Activated naive CD4-positive, alpha-beta T cell treated with anti-CD3 and anti-CD28 coated beads, Interleukin-2, amount 10 ng/mL, durations not matched to agents 7 days and 5 days (primary cell): ENCODE data around the gene SHISAL2A.
A peak's percentile ranks its signal among the peaks of the same experiment; 100 is the strongest.

Experiments used
- CTCF ChIA-PET: fragments of 350-600 bp; sonication (Branson Sonifier 250); formaldehyde crosslinking; loops from one replicate; lab custom pipeline; 2021; ENCODE audit warnings: antibody characterized with exemption; lab: Charles Lee
- DNase-seq: peaks from one replicate; pipeline ENCODE4 v3.0.0-alpha.2; 2020
- H3K27ac Mint-ChIP-seq: one replicate; pipeline ENCODE4 v1.8.0; 2021; ENCODE audit warnings: mild to moderate bottlenecking, moderate library complexity, mixed read lengths
- H3K27me3 Mint-ChIP-seq: one replicate; pipeline ENCODE4 v1.8.0; 2021; ENCODE audit warnings: mild to moderate bottlenecking, mixed read lengths
- H3K36me3 Mint-ChIP-seq: one replicate; pipeline ENCODE4 v1.8.0; 2021; ENCODE audit warnings: mixed read lengths
- H3K4me1 Mint-ChIP-seq: one replicate; pipeline ENCODE4 v1.8.0; 2021; ENCODE audit warnings: mixed read lengths
- H3K4me3 Mint-ChIP-seq: one replicate; pipeline ENCODE4 v1.8.0; 2021; ENCODE audit warnings: mild to moderate bottlenecking, moderate library complexity, mixed read lengths
- H3K9me3 Mint-ChIP-seq: one replicate; pipeline ENCODE4 v1.8.0; 2021; ENCODE audit warnings: mixed read lengths

The SHISAL2A gene

GRCh38 chr1:52601991-52602855, 30.7 kb upstream of the SHISAL2A start, which contains the start of gene GPX7:
Gene GPX7, plus strand, starts transcription at chr1:52602371. Its CDS starts 39 bp downstream, at chr1:52602410.
- Mint-ChIP-seq H3K9me3 (no peaks in the 10 kb centered on the region), H3K27me3 (no peaks in the 10 kb centered on the region), H3K4me1 (peaks cover 56% of the 10 kb centered on the region), H3K36me3 (peaks cover 22% of the 10 kb centered on the region), H3K27ac (peak within 1 kb of the TSS; percentile 89), H3K4me3 (peak within 1 kb of the TSS; percentile 83)
- DNase-seq: peak; percentile 78
- CTCF ChIA-PET: interaction anchor here (1.1 kb wide), 1 partner anchor 197 kb away, joined by 4 read pairs; the partner anchor contains the start of genes ORC1 and PRPF38A

GRCh38 chr1:52602856-52603600, 29.9 kb upstream of the SHISAL2A start:
- H3K27me3 Mint-ChIP-seq: no peaks in the 10 kb centered on the region
- CTCF ChIA-PET: interaction anchor here (1.9 kb wide), 1 partner anchor 63 kb away, joined by 7 read pairs; no protein-coding TSS in a partner anchor
- peak; percentile 46 for DNase-seq

GRCh38 chr1:52603630-52604029, 29.3 kb upstream of the SHISAL2A start:
- no peak for DNase-seq
- H3K9me3 Mint-ChIP-seq: no peaks in the 10 kb centered on the region
- H3K27ac Mint-ChIP-seq: peak overlapping the region; percentile 89
- CTCF ChIA-PET: interaction anchor here (1.9 kb wide), 1 partner anchor 62 kb away, joined by 7 read pairs; no protein-coding TSS in a partner anchor
- no peaks in the 10 kb centered on the region for H3K27me3 Mint-ChIP-seq
- peaks cover 35% of the 10 kb centered on the region for H3K36me3 Mint-ChIP-seq
- H3K4me3 Mint-ChIP-seq: peak overlapping the region; percentile 83
- peaks cover 56% of the 10 kb centered on the region for H3K4me1 Mint-ChIP-seq

More at GRCh38 chr1:52602856-52603600, 29.9 kb upstream of the SHISAL2A start:
- Mint-ChIP-seq H3K4me1 (peaks cover 56% of the 10 kb centered on the region), H3K27ac (peak overlapping the region; percentile 89), H3K4me3 (peak overlapping the region; percentile 83), H3K36me3 (peaks cover 29% of the 10 kb centered on the region), H3K9me3 (no peaks in the 10 kb centered on the region)

GRCh38 chr1:52604063-52604770, 28.8 kb upstream of the SHISAL2A start:
- peaks cover 39% of the 10 kb centered on the region for H3K36me3 Mint-ChIP-seq
- H3K4me1 Mint-ChIP-seq: peaks cover 56% of the 10 kb centered on the region
- CTCF ChIA-PET: interaction anchor here (1.2 to 1.9 kb wide), 2 partner anchors 10 to 61 kb away, joined by 4 to 7 read pairs; no protein-coding TSS in a partner anchor
- no peaks in the 10 kb centered on the region for H3K27me3 Mint-ChIP-seq
- peak overlapping the region; percentile 83 for H3K4me3 Mint-ChIP-seq
- no peak for DNase-seq
- no peak overlapping the region for H3K27ac Mint-ChIP-seq
- H3K9me3 Mint-ChIP-seq: no peaks in the 10 kb centered on the region

GRCh38 chr1:52613636-52614373, 19.2 kb upstream of the SHISAL2A start:
- H3K9me3 Mint-ChIP-seq: no peaks in the 10 kb centered on the region
- peak overlapping the region; percentile 51 for H3K27ac Mint-ChIP-seq
- CTCF ChIA-PET: interaction anchor here (0.7 to 1.9 kb wide), 2 partner anchors 9 to 12 kb away, joined by 3 to 4 read pairs; no protein-coding TSS in a partner anchor
- peaks cover 27% of the 10 kb centered on the region for H3K4me1 Mint-ChIP-seq
- H3K4me3 Mint-ChIP-seq: no peak overlapping the region
- no peaks in the 10 kb centered on the region for H3K27me3 Mint-ChIP-seq
- no peak for DNase-seq
- H3K36me3 Mint-ChIP-seq: peaks cover 34% of the 10 kb centered on the region

- Mint-ChIP-seq H3K4me1 (peaks cover 27% of the 10 kb centered on the region), H3K9me3 (no peaks in the 10 kb centered on the region), H3K27me3 (no peaks in the 10 kb centered on the region), H3K27ac (no peak overlapping the region), H3K36me3 (peaks cover 34% of the 10 kb centered on the region), H3K4me3 (no peak overlapping the region)
- DNase-seq: no peak
- CTCF ChIA-PET: interaction anchor here (0.7 to 1.9 kb wide), 2 partner anchors 10 to 11 kb away, joined by 3 to 4 read pairs; no protein-coding TSS in a partner anchor
Observed at GRCh38 chr1:52614671-52615070, 18.3 kb upstream of the SHISAL2A start.

GRCh38 chr1:52615489-52616042, 17.4 kb upstream of the SHISAL2A start:
- H3K4me1 Mint-ChIP-seq: peaks cover 27% of the 10 kb centered on the region
- H3K36me3 Mint-ChIP-seq: peaks cover 34% of the 10 kb centered on the region
- H3K4me3 Mint-ChIP-seq: no peak overlapping the region
- peak overlapping the region; percentile 77 for H3K27ac Mint-ChIP-seq
- no peak for DNase-seq
- peaks cover under 1% of the 10 kb centered on the region for H3K9me3 Mint-ChIP-seq
- H3K27me3 Mint-ChIP-seq: no peaks in the 10 kb centered on the region
- CTCF ChIA-PET: no interaction called here

- H3K27me3 Mint-ChIP-seq: no peaks in the 10 kb centered on the region
- no peaks in the 10 kb centered on the region for H3K4me1 Mint-ChIP-seq
Observed at GRCh38 chr1:52621950-52622349, 11.0 kb upstream of the SHISAL2A start.

GRCh38 chr1:52623812-52624211, 9.2 kb upstream of the SHISAL2A start:
- H3K27ac Mint-ChIP-seq: no peak overlapping the region
- no peaks in the 10 kb centered on the region for H3K4me1 Mint-ChIP-seq
- H3K4me3 Mint-ChIP-seq: no peak overlapping the region
- no peak for DNase-seq
- peaks cover 3% of the 10 kb centered on the region for H3K9me3 Mint-ChIP-seq
- CTCF ChIA-PET: no interaction called here
- no peaks in the 10 kb centered on the region for H3K27me3 Mint-ChIP-seq
- peaks cover 13% of the 10 kb centered on the region for H3K36me3 Mint-ChIP-seq

More at GRCh38 chr1:52621950-52622349, 11.0 kb upstream of the SHISAL2A start:
- CTCF ChIA-PET: no interaction called here
- Mint-ChIP-seq H3K4me3 (no peak overlapping the region), H3K36me3 (peaks cover 21% of the 10 kb centered on the region), H3K27ac (no peak overlapping the region), H3K9me3 (peaks cover 3% of the 10 kb centered on the region)
- DNase-seq: no peak

GRCh38 chr1:52627028-52627427, 5.9 kb upstream of the SHISAL2A start:
- CTCF ChIA-PET: no interaction called here
- Mint-ChIP-seq H3K27me3 (peaks cover 8% of the 10 kb centered on the region), H3K4me1 (peaks cover 15% of the 10 kb centered on the region), H3K27ac (no peak overlapping the region), H3K4me3 (no peak overlapping the region), H3K36me3 (peaks cover 7% of the 10 kb centered on the region), H3K9me3 (no peaks in the 10 kb centered on the region)
- no peak for DNase-seq

- peaks cover 25% of the 10 kb centered on the region for H3K4me1 Mint-ChIP-seq
- H3K36me3 Mint-ChIP-seq: peaks cover 10% of the 10 kb centered on the region
- DNase-seq: no peak
- H3K4me3 Mint-ChIP-seq: no peak overlapping the region
- no peaks in the 10 kb centered on the region for H3K9me3 Mint-ChIP-seq
- peaks cover 14% of the 10 kb centered on the region for H3K27me3 Mint-ChIP-seq
- CTCF ChIA-PET: no interaction called here
- no peak overlapping the region for H3K27ac Mint-ChIP-seq
Observed at GRCh38 chr1:52628614-52629324, 4.2 kb upstream of the SHISAL2A start.

GRCh38 chr1:52629325-52629643, 3.7 kb upstream of the SHISAL2A start:
- H3K9me3 Mint-ChIP-seq: no peaks in the 10 kb centered on the region
- CTCF ChIA-PET: no interaction called here
- no peak for DNase-seq
- H3K4me1 Mint-ChIP-seq: peaks cover 30% of the 10 kb centered on the region
- peaks cover 14% of the 10 kb centered on the region for H3K27me3 Mint-ChIP-seq
- H3K4me3 Mint-ChIP-seq: no peak overlapping the region
- peaks cover 14% of the 10 kb centered on the region for H3K36me3 Mint-ChIP-seq
- no peak overlapping the region for H3K27ac Mint-ChIP-seq
